HG03520 (cell line): Measurements from ENCODE around the gene SLPI.

Experiments
- ATAC-seq: cut with Tn5 transposase; IDR thresholded peaks from one replicate; pipeline ENCODE4 v1.9.1; 2021; ENCODE audit warnings: mild to moderate bottlenecking, moderate library complexity; ENCODE audit not compliant: unreplicated experiment

Gene SLPI, protein sequence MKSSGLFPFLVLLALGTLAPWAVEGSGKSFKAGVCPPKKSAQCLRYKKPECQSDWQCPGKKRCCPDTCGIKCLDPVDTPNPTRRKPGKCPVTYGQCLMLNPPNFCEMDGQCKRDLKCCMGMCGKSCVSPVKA

DNA sequence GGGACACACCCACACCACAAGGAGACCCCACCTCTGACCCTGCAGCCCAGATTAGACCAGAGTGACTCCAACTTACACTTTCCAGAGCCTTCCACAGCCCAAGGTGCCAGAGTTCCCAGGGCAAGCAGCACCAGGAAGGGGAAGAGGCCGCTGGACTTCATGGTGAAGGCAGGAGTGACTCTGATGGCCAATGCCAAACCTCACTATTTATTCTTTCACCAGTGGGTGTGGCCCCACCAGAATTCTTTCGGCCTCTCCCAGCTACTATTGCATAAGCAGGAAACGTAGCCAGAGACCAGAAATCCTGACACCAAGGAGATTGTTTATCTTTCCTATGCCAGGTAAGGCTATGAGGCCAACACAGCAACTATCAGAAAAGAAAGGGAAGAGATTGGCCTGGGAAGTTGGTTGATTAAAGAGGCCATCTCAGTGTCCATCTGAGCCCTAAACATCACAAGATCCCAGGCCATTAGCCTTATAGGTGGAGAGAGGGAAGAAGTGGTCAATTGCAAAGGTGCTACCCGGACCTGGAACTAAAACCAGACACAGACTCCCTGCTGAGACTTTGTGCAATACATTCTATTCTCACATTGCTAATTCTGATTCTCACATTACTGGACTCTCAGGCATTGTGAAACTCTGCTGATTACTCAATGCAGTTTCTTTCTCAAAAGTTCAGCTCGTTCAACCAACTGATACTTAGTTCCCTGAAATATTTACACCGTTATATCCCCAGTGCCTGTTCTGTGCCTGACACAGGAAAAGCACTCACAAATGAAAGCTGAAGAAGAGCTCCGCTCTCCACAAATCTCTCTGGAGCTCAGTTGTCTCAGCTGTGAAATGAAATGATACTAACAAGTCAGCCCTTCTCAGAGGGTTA is at the start of gene SLPI:
SLPI (minus strand) TSS at position 182 of the 880 bp plus-strand sequence; CDS start at position 161, 21 bp downstream.
- ATAC-seq = no peak

DNA sequence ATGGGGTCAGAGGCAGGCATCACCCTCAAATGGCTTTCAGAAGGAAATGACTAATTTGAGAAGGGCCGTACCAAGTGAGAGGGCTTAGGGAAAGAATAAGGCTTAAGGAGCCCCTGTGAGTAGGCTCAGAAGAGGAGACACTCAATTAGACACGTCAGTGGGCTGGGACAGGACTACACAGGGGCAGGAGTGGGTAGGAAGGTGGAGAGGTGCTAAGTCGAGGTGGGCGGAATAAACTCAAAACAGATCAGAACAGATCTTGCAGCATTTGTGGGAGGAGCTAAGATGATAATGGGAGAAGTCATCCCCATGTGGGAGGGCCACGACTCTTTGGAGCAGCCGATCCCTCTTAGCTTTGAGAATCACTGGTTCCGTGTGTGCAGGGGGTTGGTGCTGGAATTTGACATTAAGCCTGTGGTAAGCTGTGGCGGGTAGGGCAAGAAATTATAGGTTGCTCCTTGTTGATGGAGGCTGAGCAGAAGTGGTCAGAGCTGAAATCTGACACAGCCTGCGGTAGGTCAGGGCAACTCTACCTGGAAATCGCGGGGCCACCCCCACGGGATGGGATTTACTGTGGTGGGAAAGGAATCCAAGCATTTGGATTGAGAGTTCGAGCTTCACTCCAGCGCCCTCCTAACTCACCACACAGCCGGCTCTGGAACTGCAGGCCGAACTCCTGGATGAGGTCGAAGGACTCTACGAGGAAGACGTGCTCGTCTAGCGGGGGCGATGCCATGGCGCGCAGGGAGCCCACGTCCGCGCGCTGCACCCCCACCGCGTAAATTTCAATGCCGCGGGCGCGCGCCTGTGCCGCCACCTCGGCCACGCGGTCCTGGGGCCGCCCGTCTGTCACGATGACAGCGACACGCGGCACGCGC is 49.5 kb upstream of the SLPI start:
- ATAC-seq = no peak

DNA sequence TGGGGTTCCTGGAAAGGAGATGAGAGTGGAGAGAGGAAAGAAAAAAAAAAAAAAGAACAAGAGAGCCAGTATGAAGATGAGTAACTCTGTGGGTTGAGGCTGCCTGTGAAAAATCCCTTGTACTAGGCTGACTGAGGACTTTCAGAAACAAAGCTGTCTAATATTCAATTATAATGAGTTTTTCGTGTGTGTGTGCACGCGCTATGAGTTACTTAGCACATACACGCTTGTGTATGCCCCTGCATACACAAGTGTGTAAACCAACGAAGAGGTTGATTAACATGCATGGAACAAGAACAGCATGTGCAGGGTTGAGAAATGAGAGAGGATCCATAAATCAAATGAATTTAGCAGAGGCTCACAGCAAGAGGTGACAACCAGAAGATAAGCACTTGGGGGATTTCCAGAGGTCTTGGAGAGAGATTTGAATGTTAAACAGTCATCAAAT is 47.5 kb upstream of the SLPI start:
- ATAC-seq = no peak

DNA sequence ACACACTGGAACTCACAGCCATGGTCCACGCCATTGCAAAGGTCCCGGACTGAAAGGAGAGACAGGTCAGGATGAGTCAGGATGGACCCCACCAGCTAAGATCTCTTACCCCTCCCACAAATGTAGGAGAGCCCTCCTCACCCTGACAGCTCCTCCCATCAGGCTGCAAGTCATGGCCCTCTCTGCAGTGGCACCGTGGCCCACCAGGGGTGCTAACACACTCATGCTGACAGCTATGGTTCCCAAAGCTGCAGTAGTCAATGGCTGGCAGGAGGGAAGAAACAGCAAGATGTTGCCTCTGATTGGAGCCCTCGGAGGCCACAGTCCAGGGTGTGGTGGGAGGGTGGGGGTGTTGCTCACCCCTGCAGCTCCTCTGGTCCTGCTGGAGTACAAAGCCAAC is 46.6 kb upstream of the SLPI start:
- ATAC-seq = no peak

DNA sequence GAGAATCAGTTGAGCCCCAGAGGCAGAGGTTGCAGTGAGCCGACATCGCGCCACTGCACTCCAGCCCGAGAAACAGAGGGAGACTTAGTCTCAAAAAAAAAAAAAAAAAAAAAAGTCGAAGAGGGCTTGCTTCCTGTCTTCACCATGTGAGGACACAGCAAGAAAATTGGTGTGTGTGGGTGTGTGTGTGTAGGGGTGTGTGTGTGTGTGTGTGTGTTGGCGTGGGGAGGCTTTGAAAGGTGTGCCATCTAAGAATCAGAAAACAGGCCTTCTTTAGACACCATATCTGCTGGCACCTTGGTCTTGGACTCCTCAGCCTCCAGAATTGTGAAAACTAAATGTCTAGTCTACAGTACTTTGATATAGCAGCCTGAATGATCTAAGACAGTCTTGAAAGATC is 45.4 kb upstream of the SLPI start:
- ATAC-seq = no peak

DNA sequence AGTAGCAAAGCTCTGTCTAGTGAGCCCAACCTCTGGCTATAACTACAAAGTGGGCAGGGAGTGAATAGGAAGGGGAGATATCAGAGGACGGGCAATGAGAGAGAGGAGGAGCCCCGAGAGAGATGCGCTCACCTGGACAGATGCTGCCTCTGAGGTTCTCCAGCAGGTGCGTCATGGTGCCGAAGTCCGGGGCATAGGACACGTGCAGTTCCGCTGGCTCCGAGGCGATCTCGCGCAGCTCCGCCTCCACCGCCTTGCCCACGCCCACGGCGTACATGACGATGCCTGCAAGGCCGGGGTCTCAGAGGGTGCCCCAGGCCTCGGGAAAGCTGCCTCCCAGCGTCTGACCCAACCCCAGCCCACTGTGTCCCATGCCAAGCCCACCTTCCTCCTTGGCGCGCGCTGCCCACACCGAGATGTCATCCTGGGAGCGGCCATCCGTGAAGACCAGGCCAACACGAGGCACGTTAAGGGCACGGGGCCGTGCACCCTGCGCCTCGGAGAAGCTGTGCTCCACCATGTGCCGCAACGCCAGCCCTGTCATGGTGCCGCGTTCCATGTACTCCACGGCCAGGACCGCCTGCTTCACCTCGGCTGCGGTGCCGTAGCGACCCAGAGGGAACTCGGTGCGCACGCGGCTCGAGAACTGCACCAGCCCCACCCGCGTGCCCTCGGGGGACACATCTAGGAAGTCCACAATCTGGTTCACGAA is 43.6 kb upstream of the SLPI start:
- ATAC-seq = no peak

DNA sequence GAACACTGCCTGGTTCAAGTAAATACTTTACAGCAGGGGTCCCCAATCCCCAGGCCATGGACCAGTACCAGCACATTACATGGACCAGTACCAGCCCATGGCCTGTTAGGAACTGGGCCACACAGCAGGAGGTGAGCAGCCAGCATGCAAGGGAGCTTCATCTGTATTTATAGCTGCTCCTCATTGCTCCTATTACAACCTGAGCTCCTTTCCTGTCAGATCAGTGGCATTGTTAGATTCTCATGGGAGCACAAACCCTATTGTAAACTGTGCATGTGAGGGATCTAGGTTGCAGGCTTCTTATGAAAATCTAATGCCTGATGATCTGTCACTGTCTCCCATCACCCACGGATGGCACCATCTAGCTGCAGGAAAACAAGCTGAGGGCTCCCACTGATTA is 40.3 kb upstream of the SLPI start:
- no peak for ATAC-seq

DNA sequence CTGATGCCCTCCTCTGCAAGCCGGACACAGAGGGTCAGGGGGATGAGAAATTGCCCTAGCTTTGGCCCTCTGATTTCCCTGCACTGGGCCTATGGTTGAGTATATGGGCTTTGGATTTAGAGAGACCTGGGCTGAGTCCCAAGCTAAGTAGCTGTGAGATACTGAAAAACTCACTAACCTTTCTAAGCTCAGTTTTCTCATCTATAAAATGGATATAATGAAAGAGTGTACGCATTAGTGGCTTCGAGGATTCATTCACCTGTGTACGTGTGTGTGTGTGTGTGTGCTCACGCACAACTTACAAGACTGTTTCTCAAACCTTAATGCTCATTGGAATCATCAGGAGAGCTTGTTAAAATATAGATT is 39.6 kb upstream of the SLPI start:
- ATAC-seq = no peak

DNA sequence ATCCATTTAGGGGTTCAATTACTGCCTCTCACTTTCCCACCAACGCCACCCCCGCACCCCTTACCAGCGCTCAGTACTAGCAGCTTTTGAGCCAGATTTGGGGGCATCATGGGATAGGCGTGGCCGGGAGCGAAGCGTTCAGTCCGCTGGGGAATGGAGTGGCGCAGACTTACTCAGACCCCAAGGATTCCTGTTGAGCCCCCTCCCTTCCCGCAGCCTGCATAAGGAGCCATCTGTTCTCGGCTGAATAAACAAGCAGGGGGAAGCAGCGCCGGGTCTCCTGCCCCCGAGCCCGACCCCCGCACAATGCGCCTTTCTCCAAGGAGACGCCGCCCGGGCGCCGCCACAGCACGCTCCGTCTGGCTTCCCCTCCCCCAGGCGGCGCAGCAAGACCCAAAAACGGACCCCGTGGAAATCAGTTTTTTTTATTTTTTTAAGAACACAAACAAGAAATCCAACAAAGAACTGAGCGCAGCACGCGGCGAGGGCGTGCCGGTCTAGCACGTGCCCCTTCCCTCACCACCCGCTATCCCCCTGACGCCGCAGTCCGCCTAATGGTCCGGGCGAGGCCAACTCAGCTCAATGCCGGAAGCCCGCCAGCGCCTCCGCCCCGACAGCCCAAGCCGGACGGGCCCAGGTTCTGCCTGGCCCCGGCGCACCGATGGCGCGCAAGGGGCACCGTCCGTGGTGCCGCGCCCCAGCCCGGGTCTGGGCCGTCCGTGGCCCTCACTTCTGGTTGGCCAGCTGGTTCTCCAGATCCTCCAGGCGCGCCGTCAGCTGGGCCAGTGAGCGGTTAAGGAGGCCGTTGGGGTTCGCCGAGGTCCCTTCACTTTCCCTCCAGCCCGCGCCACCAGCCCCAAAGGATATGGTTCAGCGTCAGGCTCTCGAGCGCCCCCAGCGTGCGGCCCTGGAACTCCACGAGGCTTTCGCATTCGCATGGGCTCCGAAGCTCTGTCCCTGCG is 39.0 kb upstream of the SLPI start:
- peak; percentile 56 for ATAC-seq

DNA sequence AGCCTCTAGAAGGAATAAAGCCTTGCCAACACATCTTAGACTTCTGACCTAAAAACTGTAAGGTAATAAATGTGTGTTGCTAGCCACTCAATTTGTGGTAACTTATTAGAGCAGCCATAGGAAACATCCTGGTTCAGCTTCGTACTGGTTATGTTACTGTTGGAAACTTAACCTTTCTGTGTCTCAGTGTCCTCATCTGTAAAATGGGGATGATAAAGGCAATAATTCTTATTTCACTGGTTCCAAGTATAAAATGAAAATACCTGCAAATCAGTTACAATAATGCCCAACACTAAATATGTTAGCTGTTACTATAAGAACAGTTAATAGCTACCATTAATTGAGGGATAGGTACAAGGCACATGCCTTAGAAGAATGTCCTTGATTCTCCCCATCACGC is 38.0 kb upstream of the SLPI start:
- no peak for ATAC-seq

DNA sequence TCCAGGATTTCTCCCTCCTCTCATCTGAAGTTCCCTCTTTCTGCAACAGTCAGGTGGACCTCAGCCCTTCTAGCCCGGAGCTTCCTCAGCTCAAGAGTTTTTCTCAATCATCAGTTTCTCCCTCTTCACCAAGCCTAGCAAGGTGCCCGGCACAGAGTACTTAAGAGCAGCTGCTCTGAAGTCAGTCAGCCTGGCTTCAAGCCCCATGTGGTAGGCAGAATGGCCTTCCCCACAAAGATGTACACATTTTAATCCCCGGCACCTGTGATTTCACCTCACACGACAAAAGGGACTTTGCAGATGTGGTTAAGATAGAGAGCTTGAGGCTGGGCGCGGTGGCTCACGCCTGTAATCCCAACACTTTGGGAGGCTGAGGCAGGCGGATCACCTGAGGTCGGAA is 37.2 kb upstream of the SLPI start:
- ATAC-seq = no peak

DNA sequence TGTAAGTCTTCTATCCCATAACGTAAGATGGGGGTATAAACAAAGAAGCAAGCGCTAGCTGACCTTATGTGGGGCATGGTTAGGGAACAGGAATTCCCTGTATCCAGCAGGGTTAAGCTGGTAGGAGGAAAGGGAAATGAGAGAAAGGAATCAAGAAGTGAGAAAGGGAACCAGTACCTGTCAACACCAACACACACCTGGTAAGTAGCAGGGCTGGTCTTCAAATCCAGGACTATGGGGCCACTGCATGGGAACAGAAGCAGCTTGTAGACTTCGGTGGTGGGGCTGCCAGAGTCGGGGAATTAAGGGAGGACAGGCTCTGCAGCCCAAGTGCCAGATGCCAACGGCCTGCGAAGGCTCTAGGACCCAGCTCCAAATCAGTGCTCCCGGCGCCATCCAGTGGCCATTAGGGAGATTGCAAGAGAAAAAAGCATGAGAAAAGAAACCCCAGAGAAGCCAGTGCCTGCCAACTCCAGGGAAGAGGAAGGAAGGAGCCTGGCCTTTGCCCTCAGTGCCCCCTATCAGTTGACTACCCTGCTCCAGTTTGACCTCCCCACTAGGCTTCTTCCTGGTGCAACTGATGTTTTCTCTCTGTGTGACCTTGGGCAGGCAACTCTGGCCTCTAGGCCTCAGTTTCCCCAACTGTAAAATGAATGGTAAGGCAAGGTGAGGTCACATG is 36.5 kb upstream of the SLPI start:
- ATAC-seq = no peak

DNA sequence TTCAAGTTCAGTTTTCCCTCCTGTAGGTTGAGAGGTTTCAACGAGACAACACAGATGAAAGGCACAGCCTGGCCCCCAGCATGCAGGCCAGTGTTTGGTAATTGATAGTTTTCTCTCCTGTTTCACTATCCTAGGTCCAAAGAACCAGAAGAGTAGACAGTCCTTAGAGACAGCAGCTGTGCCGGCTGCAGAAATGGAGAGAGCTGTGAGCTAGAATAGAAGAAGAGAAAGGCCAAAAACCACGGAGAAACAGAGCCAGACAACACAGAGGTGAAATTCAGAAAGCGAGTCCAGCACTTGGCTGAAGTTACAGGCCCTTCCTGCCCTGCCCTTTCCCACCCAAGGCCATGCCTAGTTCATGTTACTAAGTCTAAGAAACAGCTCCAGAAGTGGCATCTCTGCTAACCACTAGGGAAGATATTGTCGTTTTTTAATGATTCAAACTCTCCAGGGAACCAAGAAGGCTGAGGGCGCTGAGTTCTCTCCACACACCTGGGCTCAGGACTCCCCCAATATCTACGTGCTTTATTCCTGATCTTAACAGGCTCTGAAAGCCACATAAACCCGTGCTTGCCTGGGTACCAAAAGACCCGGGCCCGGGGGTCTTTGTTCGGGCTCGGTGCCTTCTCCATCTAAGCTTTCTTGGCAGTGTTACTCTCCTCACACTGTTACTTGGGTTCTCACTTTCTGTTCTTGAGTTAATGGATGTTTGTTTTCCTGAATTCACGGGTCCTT is 35.7 kb upstream of the SLPI start:
- no peak for ATAC-seq

DNA sequence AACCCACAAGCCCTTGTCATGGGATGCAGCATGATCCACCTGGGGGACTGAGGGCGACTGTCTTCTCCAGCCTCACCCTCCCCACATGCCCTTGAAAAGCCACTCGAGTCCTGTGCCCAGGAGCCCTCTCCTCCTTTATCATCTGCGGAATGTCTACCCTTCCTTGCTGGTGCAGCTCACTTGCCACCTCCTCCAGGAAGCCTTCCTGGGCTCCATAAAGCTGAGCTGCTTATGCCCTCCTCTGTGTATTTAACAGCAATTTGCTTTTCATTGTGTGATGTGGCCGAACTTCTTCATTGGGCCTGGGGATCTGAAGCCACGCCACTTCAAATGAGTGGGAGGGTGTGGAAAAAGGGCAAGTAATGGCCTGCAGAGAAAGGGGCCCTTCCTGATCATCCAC is 34.5 kb upstream of the SLPI start:
- no peak for ATAC-seq

DNA sequence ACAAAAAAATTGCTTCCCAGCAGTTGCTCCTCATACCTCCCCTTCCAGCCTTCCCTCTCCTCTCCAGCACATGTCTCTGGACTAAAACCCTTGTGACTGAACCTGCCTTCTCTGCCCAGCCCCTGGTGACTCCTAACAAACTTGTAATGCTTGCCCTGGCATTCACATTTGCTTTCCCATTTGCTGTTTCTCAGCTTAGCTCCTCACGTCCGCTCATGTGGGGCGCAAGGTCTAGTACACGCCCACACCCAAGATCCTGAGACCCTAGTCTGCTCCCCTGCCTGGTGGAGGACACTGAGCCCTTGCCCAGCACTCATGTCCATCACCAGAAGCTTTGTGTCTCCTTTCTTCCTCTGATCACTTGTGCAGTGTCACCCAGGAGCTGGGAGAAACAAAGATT is 34.0 kb upstream of the SLPI start:
- no peak for ATAC-seq

DNA sequence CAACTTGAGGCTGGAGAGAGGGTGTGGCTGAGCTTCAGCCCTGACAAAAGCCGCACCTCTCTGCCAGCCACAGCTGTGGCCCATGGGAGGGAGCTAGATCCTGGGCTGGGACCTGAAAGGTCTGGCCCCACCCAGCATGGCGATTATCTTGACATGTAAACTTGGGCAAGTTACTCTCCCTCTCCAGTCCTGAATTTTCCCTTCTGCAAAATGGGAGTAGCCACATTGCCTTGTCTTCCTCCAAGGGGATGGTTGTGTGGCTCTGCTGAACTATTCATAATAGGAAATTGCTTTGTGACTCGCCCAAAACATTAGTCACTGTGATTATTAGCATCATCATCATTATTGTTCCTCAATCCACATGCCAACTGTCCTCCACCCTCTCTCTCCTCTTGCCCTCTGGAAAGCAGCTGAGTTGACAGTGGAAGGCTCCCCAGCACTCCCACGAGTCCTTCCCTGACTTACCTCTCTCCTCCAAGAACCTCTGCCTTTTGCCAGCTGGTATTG is 29.2 kb upstream of the SLPI start:
- no peak for ATAC-seq

DNA sequence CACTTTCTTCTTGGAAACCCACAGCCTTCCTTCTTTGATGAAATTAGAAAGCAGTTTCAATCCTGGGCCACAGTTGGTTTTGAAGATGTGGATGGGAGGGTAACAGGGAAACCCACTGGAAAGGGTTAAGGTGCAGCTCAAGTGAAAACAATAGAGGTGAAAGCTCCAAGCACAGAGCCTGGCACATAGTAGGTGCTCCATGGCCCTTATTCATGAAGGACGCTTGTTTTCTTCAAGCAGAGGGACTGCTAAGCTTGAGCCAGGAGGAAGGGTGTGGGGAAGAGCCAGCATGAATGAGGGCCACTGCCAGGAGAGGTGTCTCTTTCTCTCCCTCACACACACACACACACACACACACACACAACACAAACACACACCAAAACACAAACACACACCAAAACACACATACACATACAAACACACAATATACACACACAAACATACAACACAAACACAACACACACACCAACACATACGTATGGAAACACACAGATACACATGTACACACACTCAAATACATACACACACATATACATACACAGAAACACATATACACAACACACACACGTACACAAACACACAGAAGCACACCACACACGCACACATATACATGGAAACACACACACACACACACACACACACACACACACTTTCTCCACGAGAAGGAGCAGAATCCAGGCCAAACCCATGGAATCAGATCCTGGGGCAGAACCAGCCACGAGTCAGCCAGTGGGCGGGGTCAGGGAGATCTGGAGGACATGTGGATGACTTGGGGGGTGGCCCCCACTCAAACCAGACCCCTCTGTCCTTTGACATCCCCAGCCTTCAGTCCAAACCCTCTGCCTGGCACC is 28.6 kb upstream of the SLPI start:
- no peak for ATAC-seq

DNA sequence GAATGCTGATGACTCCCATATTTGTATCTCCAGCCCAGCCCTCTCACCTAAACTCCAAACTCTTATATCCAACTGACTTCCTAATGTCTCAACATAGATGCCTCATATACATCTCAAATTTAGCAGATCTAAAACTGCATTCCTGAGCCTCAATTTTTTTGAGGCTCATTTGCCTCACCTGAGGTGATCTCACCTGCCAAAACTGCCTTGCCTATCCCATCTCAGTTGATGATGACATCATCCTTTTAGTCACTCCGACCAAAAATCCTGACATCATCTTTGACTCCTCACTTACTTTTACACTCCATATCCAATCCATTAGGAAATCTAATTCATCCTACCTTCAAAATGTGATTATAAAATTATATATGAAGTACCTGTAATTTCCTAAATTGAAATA is 25.6 kb upstream of the SLPI start:
- no peak for ATAC-seq
